ENCODE data around the gene H2AZ1.

Gene H2AZ1

GRCh38 chr4:99945718-99946355 is 4.2 kb downstream of the H2AZ1 start:
- peak; percentile 21 for DNase-seq

GRCh38 chr4:99943904-99944437 is 6.1 kb downstream of the H2AZ1 start:
- no peak for DNase-seq

- DNase-seq, result no peak
Observed at GRCh38 chr4:99938243-99938753, 11.8 kb downstream of the H2AZ1 start.

- DNase-seq, result no peak
Observed at GRCh38 chr4:99934891-99935290, 15.2 kb downstream of the H2AZ1 start.

- DNase-seq, result no peak
Observed at GRCh38 chr4:99927566-99927965, 22.5 kb downstream of the H2AZ1 start.

- DNase-seq, result no peak
Observed at GRCh38 chr4:99921174-99921573, 28.9 kb downstream of the H2AZ1 start.

- no peak for DNase-seq
Observed at GRCh38 chr4:99918656-99919055, 31.4 kb downstream of the H2AZ1 start.

GRCh38 chr4:99917575-99917974 is 32.5 kb downstream of the H2AZ1 start:
- DNase-seq, result no peak

- no peak for DNase-seq
Observed at GRCh38 chr4:99915449-99915848, 34.6 kb downstream of the H2AZ1 start.
